ENCODE measurements around the gene WASF1.

The WASF1 gene

GRCh38 chr6:110198561-110198960 is 19.1 kb upstream of the WASF1 start:
- Histone ChIP-seq H4K20me1 (ENCODE audit: insufficient read depth, low read length, poor library complexity, severe bottlenecking) (peaks cover 38% of the 10 kb centered on the region), H3K9me3 (ENCODE audit: insufficient read depth, low read depth, low read length) (no peaks in the 10 kb centered on the region), H3K9ac (ENCODE audit: low read depth, low read length, poor library complexity, severe bottlenecking) (no peak overlapping the region), H3K4me1 (ENCODE audit: insufficient read depth, low read length, poor library complexity, severe bottlenecking) (no peaks in the 10 kb centered on the region), H3K27me3 (ENCODE audit: insufficient read depth, low read length, poor library complexity, severe bottlenecking) (no peaks in the 10 kb centered on the region), H3K4me2 (ENCODE audit: low read depth, low read length, poor library complexity, severe bottlenecking) (no peak overlapping the region), H3K9me2 (replicated peaks; ENCODE audit: low read depth, low read length) (no peaks in the 10 kb centered on the region), H3K4me3 (ENCODE audit: low read length, poor library complexity, severe bottlenecking) (no peak overlapping the region), H3F3A (ENCODE audit: low read depth) (0 out of 2 replicates have a peak, but pooled peaks cover under 1% of the 10 kb centered on the region), H3K36me3 (ENCODE audit: insufficient read depth, low read length) (peaks cover 35% of the 10 kb centered on the region; the same call in 1 of the 2 replicates), H3K79me2 (ENCODE audit: insufficient read depth, low read length) (peaks cover 78% of the 10 kb centered on the region), H2AFZ (ENCODE audit: low read length) (no peak overlapping the region)
- no peak for TF ChIP-seq CTCF (conservative IDR thresholded peaks at IDR 0.05; ENCODE audit: low read length)
- TF ChIP-seq EZH2phosphoT487 (IDR thresholded peaks at IDR 0.05; ENCODE audit: borderline replicate concordance): no peak

- peaks cover 87% of the 10 kb centered on the region for H3K79me2 ChIP-seq (ENCODE audit: insufficient read depth, low read length)
- H3K27me3 ChIP-seq (ENCODE audit: insufficient read depth, low read length, poor library complexity, severe bottlenecking): no peaks in the 10 kb centered on the region
- H3K9me3 ChIP-seq (ENCODE audit: insufficient read depth, low read depth, low read length): no peaks in the 10 kb centered on the region
- no peaks in the 10 kb centered on the region for H3K9me2 ChIP-seq (replicated peaks; ENCODE audit: low read depth, low read length)
- H4K20me1 ChIP-seq (ENCODE audit: insufficient read depth, low read length, poor library complexity, severe bottlenecking): peaks cover 45% of the 10 kb centered on the region
- TF ChIP-seq CTCF (conservative IDR thresholded peaks at IDR 0.05; ENCODE audit: low read length) (no peak), EZH2phosphoT487 (IDR thresholded peaks at IDR 0.05; ENCODE audit: borderline replicate concordance) (no peak)
- H3K9ac ChIP-seq (ENCODE audit: low read depth, low read length, poor library complexity, severe bottlenecking): no peak overlapping the region
- no peaks in the 10 kb centered on the region for H3F3A ChIP-seq (ENCODE audit: low read depth)
- H3K4me1 ChIP-seq (ENCODE audit: insufficient read depth, low read length, poor library complexity, severe bottlenecking): peaks cover 8% of the 10 kb centered on the region
- H3K4me2 ChIP-seq (ENCODE audit: low read depth, low read length, poor library complexity, severe bottlenecking): no peak overlapping the region
- no peak overlapping the region for H2AFZ ChIP-seq (ENCODE audit: low read length)
- peaks cover 33% of the 10 kb centered on the region; the same call in 1 of the 2 replicates for H3K36me3 ChIP-seq (ENCODE audit: insufficient read depth, low read length)
- no peak overlapping the region for H3K4me3 ChIP-seq (ENCODE audit: low read length, poor library complexity, severe bottlenecking)
Observed at GRCh38 chr6:110196874-110197273, 17.4 kb upstream of the WASF1 start.

- peaks cover 86% of the 10 kb centered on the region for H3K79me2 ChIP-seq (ENCODE audit: insufficient read depth, low read length)
- no peak overlapping the region for H3K4me3 ChIP-seq (ENCODE audit: low read length, poor library complexity, severe bottlenecking)
- no peaks in the 10 kb centered on the region for H3K27me3 ChIP-seq (ENCODE audit: insufficient read depth, low read length, poor library complexity, severe bottlenecking)
- peaks cover 19% of the 10 kb centered on the region for H3K4me1 ChIP-seq (ENCODE audit: insufficient read depth, low read length, poor library complexity, severe bottlenecking)
- H3K9me2 ChIP-seq (replicated peaks; ENCODE audit: low read depth, low read length): no peaks in the 10 kb centered on the region
- H3K36me3 ChIP-seq (ENCODE audit: insufficient read depth, low read length): peaks cover 33% of the 10 kb centered on the region; the same call in 1 of the 2 replicates
- H4K20me1 ChIP-seq (ENCODE audit: insufficient read depth, low read length, poor library complexity, severe bottlenecking): peaks cover 48% of the 10 kb centered on the region
- no peak overlapping the region for H3K4me2 ChIP-seq (ENCODE audit: low read depth, low read length, poor library complexity, severe bottlenecking)
- TF ChIP-seq CTCF (conservative IDR thresholded peaks at IDR 0.05; ENCODE audit: low read length): no peak
- no peak for TF ChIP-seq EZH2phosphoT487 (IDR thresholded peaks at IDR 0.05; ENCODE audit: borderline replicate concordance)
- no peak overlapping the region for H2AFZ ChIP-seq (ENCODE audit: low read length)
- no peak overlapping the region for H3K9ac ChIP-seq (ENCODE audit: low read depth, low read length, poor library complexity, severe bottlenecking)
- H3K9me3 ChIP-seq (ENCODE audit: insufficient read depth, low read depth, low read length): no peaks in the 10 kb centered on the region
- H3F3A ChIP-seq (ENCODE audit: low read depth): no peaks in the 10 kb centered on the region
Observed at GRCh38 chr6:110195639-110196038, 16.2 kb upstream of the WASF1 start.
